NK-92 (cell line): ENCODE measurements around the gene GZMM.
"Not testable (repeated sequence)": the region's sequence is repeated elsewhere in the genome, so short reads cannot be mapped to it uniquely, and the experiment has no call there.

Source experiments
- DNase-seq: peaks from one replicate; lab custom pipeline; 2025; ENCODE audit not compliant: unreplicated experiment; lab: John Stamatoyannopoulos, UW

The GZMM gene

GRCh38 chr19:580274-580835 is 36.5 kb downstream of the GZMM start:
- DNase-seq = no peak

DNA sequence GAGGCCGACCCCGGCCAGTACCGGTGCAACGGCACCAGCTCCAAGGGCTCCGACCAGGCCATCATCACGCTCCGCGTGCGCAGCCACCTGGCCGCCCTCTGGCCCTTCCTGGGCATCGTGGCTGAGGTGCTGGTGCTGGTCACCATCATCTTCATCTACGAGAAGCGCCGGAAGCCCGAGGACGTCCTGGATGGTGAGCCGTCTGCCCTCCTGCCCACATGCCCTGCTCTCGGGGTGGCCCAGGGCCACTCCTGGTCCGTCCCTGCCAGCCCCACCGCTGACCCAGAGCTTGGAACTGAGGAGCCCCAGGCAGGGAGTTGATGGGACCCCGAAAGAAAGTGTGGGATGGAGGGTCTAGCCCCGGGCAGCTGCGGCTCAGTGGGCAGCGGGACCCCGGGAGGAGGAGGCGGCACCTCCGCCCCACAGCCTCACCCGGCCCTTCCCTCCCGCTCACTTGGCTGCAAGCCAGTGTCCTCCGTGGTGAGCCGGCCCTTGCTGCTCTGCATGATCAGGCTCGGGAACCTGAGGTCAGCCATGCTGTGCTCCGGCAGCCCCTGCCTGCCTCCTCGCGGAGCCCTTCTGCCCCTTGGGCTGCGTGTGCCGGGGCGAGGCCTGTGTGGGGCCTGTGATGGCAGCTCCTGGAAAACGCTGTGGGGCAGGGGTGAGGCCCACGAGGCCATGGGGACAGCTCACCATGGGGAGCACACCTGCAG is 37.7 kb downstream of the GZMM start:
- no peak for DNase-seq

DNA sequence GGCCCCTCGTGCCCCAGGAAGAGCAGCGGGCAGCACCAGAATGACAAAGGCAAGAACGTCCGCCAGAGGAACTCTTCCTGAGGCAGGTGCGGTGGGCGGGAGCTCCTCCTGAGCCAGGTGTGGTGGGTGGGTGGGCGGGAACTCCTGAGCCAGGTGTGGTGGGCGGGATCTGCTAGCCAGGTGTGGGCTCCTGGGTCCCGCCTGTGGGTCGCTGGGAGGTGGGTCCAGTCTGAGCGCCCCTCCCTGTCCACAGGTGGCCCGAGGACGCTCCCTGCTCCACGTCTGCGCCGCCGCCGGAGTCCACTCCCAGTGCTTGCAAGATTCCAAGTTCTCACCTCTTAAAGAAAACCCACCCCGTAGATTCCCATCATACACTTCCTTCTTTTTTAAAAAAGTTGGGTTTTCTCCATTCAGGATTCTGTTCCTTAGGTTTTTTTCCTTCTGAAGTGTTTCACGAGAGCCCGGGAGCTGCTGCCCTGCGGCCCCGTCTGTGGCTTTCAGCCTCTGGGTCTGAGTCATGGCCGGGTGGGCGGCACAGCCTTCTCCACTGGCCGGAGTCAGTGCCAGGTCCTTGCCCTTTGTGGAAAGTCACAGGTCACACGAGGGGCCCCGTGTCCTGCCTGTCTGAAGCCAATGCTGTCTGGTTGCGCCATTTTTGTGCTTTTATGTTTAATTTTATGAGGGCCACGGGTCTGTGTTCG is 38.8 kb downstream of the GZMM start:
- no peak for DNase-seq

GRCh38 chr19:583198-583967 is 39.5 kb downstream of the GZMM start:
- DNase-seq = no peak

- DNase-seq = no peak
These were observed 40.1 kb downstream of the GZMM start for GRCh38 chr19:583968-584239.

DNA sequence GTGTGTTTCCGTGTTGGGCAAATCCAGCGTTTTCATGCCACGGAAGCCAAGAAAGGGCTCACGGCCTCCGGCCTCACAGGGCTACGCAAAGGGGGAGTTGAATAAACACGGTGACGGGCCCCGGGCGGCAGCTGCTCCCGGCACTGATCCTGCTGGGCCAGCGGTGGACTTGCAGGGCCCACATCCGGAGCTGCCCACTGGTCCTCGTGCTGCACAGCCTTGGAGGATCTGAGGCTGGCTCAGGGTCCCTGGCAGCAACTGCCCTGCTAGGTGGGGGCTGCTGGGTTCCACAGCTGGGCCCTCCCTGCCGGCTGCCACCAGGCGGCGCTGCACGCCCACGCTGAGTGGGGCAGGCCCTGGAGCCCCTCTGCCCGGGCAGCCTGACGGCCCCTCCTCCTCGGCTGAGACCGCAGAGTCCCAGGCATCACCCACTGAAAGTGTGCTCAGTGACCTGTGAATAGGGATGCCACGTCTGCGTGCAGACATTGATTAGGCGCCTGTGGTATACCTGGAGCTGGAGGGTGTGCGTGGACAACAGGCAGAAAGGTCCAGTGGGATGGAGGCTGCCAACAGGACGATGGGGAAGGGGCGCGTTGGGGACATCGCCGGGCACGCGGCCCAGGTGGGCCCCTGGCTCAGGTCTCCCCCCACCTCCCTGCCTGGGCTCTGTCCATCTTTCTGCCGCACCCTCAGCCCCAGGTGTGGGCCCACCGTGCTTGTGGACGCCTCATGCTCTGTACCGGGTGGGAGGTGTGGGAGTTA is 40.6 kb downstream of the GZMM start:
- no peak for DNase-seq

DNA sequence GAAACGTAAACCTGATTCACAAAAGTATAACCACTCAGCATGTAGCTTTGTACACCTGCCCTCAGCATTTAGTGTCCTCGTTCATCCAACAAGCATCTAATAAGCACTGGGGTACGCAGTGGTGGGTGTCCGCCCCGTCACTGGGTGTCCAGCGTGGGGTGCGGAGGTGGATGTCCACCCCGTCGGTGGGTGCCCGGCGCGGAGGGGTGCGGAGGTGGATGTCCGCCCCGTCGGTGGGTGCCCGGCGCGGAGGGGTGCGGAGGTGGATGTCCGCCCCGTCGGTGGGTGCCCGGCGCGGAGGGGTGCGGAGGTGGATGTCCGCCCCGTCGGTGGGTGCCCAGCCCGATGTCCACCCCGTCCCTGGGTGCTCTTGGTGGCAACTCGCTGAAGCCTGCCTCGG is 41.3 kb downstream of the GZMM start:
- DNase-seq = not testable (repeated sequence)

GRCh38 chr19:585551-586110 is 41.8 kb downstream of the GZMM start:
- no peak for DNase-seq

- DNase-seq = no peak
These were observed 44.4 kb downstream of the GZMM start for GRCh38 chr19:588093-588740.

GRCh38 chr19:588741-589692 is 45.2 kb downstream of the GZMM start:
- DNase-seq = no peak

DNA sequence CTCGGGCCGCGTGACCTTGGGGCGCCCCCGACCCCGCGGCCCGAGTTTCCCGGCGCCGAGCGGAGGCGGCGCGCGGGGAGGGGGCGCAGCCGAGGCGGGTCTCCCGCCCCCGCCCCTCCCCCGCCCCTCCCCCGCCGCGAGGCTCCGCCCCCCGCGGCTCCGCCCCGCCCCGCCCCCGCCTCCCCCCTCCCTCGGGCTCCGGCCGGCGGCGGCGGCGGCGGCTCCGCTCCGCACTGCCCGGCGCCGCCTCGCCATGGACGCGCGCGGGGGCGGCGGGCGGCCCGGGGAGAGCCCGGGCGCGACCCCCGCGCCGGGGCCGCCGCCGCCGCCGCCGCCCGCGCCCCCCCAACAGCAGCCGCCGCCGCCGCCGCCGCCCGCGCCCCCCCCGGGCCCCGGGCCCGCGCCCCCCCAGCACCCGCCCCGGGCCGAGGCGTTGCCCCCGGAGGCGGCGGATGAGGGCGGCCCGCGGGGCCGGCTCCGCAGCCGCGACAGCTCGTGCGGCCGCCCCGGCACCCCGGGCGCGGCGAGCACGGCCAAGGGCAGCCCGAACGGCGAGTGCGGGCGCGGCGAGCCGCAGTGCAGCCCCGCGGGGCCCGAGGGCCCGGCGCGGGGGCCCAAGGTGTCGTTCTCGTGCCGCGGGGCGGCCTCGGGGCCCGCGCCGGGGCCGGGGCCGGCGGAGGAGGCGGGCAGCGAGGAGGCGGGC is 46.0 kb downstream of the GZMM start, which contains the start of gene HCN2:
Gene HCN2, plus strand, starts transcription at position 189 of the 703 bp plus-strand sequence. Its CDS starts 65 bp downstream, at position 254.
- no peak for DNase-seq

DNA sequence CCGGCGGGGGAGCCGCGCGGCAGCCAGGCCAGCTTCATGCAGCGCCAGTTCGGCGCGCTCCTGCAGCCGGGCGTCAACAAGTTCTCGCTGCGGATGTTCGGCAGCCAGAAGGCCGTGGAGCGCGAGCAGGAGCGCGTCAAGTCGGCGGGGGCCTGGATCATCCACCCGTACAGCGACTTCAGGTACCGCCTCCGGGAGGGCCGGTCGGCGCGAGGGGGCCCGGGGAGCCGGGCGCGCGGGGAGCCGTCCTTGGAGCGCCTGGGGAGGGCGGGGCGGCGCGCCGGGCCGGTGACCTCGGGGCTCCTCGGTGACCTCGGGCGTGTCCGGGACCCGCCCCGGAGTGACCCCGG is 46.5 kb downstream of the GZMM start:
- no peak for DNase-seq

GRCh38 chr19:590750-591098 is 46.9 kb downstream of the GZMM start:
- no peak for DNase-seq

- no peak for DNase-seq
These were observed 47.5 kb downstream of the GZMM start for GRCh38 chr19:591099-591958.

DNA sequence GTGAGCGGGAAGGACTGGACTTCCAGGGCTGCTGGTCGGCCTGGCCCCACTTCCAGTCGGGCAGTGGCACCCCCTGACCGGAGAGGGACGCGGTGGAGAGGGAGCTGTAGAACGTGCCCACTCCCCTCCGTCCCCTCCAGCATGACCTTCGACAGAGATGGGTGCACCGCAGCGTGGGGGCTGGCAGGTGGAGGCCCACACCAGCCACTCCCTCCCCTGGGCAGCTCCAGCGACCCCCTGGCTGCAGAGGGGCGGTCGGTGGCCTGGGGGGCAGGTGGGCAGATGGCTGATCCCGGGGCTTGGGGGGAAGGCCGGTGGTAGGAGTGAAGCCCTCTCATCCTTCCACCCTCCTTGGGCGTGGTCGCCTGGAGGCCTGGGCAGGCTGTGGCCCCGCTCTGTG is 48.2 kb downstream of the GZMM start:
- no peak for DNase-seq

DNA sequence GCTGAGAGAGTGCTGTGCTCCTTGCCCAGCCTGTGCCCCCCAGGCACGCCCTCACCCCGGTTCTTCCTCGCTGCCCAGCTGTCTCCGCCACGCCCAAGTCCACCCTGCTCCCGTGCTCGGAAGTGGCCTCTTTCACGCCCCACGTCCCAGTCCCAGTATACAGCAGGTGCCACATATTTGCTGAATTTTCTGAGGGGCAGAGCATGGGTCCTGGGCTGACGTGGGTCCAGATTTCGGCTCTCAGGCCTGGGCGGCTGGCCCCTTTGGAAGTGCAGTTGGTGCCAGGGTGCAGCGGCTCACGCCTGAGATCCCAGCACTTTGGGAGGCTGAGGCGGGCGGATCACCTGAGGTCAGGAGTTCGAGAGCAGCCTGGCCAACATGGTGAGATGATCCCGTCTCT is 49.2 kb downstream of the GZMM start:
- no peak for DNase-seq

- no peak for DNase-seq
These were observed 49.7 kb downstream of the GZMM start for GRCh38 chr19:593505-593904.
